GM19467 (cell line): ENCODE data around the gene ARHGAP1.

Experiments used
- ATAC-seq: cut with Tn5 transposase; IDR thresholded peaks from one replicate; pipeline ENCODE4 v1.9.1; 2021; ENCODE audit warnings: mild to moderate bottlenecking, moderate library complexity; ENCODE audit not compliant: unreplicated experiment

The ARHGAP1 gene

DNA sequence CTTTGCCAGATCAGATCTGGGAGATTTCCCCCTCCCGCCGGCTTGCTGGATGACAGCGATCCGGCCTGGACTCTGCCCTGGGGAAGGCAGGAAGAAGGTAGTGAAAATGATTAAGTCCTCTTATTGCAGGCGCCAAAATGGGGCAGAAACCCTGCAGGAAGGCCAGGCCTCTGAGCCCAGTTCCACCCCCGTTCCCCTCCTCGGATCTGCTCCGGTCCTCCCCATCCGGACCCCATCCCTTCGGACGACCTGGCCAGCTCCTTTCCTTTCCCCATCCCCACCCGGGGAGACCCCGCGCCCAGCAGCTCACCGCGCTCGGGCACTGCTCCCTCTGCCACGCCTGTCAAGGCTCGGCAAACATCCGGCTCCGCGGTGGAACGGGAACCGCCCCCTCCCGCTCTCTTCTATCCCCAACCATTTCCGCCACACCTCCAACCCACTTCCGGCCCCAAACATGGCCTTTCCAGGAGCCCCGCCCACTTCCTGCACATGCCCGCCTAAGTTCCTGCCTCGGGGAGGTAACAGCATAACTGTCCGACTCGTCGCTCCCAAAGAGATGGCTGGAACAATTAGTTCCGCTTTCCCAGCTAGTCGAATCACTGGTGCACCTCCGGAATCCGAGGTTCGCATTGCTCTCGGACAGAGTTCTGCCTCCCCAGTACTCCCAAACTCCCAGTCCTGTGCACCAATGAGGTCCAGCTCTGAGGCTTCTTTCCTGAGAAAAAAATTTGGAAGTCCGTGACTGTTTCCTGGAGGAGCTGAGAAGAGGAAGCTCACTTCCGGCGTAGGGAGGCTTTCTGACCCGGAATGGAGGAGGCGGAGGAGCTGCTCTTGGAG lies at the start of gene ARHGAP1, which contains the start of gene ZNF408:
ARHGAP1 (minus strand) TSS at position 379 of the 837 bp plus-strand sequence. CDS start 4,512 bp downstream, outside the sequence.
ZNF408 (plus strand) TSS at position 791 of the 837 bp plus-strand sequence; CDS start at position 808, 17 bp downstream.
- ATAC-seq, result peak; percentile 86

DNA sequence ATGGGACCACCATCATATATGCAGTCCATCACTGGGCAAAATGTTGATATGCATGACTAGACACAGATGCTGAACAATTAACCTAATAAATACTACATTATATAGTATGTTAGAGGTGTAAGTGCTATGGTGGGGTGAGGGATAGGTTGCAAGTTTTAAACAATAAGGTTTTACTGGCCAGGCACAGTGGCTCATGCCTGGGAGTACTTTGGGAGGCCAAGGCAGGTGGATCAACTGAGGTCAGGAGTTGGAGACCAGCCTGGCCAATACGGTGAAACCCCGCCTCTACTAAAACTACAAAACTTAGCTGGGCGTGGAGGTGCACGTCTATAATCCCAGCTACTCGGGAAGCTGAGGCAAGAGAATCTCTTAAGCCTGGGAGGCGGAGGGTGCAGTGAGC lies 46.7 kb upstream of the ARHGAP1 start:
- ATAC-seq, result no peak

DNA sequence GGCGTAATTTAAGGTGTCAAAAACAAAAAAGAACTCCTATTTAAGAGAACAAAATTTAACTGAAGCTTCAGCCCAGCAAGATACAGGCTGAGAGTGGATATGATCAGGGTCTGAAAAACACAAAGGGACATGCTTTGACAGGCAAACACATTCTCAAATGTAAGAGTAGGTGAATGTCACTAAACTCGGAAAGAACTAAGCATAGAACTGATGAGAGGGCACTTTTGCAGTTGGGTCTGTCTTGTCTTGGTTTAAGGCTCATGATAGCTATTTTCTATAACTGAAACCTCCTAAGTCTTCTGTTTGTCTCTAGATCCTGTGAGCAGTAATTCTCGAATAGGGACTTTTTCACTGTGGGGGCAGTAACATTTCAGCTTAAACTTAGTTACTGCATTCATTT lies 45.6 kb upstream of the ARHGAP1 start:
- no peak for ATAC-seq

DNA sequence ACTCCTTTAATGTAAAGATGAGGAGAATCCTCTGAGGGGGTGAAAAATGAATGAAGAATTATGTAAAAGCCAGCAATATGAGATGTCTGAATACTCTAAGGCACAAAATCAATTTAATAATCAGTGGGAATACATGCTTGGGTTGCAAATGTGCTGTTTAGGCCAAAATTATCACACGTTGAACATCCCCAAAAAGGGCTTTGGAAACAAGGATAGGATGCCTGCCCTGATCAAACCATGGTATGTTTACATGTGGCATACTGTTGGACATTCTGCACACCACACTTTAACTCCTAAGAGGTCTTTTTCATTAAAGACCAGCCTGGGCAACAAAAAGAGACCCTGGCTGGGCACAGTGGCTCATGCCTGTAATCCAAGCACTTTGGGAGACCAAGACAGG lies 44.9 kb upstream of the ARHGAP1 start:
- ATAC-seq, result no peak

DNA sequence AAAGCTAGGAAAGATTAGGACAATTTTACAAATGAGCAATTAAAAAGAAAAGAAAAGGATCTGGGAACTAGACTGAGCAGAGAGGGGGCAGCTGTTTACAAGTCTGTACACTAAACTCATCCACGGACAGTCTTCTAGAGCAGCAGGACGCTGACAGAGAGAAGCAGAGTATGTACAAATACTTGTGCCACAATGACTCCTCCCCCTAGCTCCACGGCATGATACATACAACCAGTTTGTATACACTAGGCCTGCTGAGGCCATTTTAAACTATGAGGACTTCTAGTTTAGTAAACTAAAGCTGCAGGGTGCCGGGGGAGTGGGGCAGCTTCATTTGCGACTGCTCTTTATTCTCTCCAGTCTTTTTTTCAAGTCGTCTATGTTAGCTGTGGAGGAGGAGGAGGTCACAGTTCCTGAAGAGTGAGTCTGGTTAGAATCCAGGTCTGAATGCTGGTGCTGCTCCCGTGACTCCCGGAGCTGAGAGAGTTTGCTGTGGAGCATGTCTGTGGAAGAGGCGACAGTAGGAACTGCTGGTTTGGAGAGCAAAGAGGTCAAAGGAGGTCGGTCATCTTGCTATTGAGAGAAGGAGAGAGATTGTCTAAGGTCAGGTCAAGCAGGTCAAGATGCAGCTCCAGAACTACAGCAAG lies 43.4 kb upstream of the ARHGAP1 start:
- ATAC-seq, result no peak

DNA sequence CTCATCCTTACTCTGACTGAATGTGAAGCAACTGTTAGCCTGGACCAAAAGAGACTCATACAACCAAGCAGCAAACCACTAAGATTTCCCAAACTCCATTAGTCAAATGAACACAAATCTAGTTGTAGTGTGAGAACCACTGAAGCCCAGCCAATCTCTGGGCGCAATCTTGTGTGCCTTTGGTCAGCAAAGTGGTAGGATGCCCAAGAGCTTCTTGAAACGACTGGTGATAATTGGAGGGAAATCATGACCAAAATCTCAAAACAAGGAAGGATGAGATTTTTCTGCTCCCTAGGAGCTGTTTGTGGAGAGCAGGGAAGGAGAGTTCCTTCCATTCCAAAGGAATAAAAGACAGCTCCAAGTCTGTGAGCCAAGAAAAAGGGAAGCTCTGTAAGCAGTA lies 42.6 kb upstream of the ARHGAP1 start:
- no peak for ATAC-seq

DNA sequence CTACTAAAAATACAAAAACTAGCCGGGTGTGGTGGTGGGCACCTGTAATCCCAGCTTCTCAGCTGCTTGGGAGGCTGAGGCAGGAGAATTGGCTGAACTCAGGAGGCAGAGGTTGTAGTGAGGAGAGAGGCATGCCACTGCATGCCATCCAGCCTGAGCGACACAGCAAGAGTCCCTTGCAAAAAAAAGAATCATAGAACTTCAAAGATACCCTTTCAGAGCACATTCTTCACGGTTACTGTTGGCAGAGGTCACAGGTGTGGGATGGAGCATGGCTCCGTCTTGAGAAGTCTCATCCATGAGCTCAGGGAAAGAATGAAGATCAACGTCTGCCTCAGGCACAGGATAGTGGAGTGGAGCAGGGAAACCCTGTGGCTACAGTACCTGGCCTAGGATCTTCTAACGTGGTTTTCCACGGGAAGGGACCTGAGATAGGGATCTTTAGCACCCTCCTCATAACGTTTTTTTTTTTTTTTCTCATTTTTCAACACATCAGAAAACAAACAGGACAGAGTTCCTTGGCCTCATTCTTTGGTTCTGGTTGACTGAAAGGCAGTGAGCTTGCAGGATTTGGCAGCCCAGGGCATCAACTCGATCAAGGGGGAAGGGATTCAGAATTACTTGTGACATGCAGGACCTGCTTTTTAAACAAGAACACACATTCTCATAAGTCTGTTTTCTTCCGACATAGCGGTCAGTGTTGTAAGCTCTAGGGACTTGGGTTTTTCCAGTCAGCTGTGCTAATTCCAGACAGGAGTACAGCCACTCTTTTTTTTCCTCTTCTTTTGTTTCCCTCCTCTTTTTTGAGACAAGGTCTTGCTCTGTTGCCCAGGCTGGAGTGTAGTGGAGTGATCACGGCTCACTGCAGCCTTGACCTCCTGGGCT lies 41.4 kb upstream of the ARHGAP1 start:
- ATAC-seq, result no peak

DNA sequence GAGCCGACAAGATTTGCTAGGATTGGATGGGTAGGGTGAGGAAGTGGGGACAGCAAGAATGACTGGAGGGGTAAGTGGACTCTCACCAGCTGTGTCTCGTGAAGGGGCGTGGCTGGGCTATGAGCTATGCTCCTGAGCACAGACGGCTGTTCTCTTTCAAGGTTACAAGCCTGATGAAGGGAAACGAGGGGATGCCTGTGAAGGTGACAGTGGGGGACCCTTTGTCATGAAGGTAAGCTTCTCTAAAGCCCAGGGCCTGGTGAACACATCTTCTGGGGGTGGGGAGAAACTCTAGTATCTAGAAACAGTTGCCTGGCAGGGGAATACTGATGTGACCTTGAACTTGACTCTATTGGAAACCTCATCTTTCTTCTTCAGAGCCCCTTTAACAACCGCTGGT lies 38.5 kb upstream of the ARHGAP1 start:
- ATAC-seq, result no peak

DNA sequence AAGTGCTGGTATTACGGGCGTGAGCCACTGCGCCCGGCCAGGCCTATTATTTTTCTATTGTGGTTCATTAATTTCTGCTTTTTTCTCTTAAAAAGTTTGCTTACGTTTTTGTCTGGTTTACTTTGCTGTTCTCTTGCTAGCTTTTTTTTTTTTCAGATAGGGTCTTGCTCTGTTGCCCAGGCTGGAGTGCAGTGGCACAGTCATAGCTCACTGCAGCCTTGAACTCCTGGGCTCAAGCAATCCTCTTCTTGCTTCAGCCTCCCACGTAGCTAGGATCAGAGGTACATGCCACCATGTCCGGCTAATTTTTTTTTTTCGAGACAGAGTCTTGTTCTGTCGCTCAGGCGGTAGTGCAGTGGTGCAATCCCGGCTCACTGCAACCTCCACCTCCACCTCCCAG lies 37.3 kb upstream of the ARHGAP1 start:
- ATAC-seq, result no peak

DNA sequence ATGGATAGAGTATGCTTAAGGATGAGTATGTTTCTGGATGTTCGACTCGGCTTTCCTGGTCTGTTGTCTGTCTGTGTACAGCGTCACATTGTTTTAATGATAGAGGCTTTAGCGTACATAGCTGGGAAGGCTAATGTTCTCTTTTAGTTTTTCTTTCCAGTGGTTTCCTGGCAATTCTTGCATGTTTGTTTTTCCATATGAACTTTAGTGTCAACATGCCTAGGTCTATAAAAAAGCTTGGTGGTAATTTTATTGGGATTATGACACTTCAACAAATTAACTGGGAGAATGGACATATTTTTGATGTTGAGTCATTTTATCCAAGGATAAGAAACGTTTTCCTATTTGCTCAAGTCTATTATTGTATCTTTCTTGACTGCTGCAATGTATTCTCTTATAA lies 36.2 kb upstream of the ARHGAP1 start:
- ATAC-seq, result no peak

DNA sequence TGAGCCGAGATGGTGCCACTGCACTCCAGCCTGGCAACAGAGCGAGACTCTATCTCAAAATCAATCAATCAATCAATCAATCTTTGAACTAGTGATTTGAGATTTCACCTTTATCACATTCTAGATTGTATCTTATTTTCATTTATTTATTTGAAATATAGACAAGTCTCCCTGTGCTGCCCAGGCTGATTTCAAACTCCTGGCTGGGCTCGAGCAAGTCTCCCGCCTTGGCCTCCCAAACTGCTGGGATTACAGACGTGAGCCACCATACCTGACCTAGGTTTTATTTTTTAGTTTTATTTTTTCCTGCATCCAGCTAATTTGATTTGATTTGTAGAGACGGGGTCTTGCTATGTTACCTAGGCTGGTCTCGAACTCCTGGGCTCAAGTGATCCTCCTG lies 35.7 kb upstream of the ARHGAP1 start:
- ATAC-seq, result no peak

DNA sequence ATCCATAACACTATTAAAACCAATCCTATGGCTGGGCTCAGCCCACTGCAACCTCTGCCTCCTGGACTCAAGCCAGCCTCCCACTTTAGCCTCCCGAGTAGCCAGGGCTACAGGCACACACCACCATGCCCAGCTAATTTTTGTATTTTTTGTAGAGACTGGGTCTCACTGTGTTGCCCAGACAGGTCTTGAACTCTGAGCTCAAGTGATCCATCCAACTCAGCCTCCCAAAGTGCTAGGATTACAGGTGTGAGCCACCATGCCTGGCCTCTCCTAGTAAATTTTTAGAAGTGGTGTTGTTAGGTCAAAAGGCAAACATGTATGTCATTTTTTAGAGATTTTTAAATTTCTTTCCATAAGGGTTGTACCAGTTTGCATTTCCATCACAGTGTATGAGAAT lies 32.8 kb upstream of the ARHGAP1 start:
- no peak for ATAC-seq

DNA sequence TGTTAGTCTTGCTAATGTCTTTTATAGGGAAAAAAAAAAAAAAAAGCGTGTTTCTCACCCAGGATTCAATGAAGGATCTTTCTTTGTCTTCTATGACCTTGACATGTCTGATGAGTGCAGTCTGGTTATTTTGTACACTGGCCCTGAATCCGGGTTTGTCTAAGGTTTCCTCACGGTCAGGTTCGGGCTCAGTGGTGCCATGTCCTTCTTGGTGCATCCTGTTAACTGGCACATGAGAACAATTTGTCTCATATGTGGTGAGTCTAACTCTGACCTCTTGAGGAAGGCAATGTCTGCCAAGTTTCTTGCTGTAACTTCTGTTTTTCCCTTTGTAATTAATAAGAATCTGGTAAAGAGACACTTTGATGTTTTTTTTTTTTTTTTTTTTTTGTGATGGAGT lies 31.1 kb upstream of the ARHGAP1 start:
- no peak for ATAC-seq

DNA sequence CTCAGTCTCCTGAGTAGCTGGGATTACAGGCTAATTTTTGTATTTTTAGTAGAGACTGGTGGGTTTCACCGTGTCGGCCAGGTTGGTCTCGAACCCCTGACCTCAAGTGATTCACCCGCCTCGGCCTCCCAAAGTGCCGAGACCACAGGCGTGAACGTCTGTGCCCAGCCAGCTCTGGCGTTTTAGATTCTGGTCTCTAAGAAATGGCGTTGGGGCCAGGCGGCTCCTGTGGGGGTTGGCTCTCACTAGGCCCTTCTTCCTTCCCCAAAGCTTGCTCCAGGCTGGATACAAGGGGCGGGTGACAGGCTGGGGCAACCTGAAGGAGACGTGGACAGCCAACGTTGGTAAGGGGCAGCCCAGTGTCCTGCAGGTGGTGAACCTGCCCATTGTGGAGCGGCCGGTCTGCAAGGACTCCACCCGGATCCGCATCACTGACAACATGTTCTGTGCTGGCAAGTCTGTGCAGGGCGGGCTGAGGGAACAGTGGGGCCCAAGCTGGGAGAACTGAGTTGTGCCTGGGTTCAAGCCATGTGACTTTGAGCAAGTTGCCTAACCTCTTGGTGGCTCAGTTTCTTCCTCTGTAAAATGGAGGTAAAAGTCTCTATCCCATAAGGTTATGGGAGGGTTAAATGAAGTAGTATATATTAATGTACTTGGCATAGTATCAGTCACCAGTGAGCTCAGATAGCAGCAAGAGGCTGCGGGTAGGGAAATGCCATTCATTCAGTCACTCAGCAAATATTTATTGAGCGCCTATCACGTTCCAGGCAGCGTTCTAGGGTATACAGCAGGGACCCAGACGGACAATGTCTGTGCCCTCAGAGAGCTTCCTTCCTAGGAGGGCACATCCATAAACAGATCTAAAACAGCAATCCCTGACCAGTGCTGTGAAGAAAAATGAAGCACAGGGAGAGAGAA lies 28.9 kb upstream of the ARHGAP1 start:
- ATAC-seq, result no peak

DNA sequence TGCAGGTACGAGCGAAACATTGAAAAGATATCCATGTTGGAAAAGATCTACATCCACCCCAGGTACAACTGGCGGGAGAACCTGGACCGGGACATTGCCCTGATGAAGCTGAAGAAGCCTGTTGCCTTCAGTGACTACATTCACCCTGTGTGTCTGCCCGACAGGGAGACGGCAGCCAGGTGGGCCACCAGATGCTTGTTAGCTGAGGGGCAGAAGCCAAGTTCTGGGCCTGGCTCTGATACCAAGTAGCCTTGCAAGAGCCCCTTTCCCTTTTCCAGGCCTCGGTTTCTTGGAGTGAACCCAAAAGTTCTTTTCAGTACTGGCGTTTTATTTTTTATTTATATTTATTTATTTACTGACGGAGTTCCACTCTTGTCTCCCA lies 28.2 kb upstream of the ARHGAP1 start:
- no peak for ATAC-seq

DNA sequence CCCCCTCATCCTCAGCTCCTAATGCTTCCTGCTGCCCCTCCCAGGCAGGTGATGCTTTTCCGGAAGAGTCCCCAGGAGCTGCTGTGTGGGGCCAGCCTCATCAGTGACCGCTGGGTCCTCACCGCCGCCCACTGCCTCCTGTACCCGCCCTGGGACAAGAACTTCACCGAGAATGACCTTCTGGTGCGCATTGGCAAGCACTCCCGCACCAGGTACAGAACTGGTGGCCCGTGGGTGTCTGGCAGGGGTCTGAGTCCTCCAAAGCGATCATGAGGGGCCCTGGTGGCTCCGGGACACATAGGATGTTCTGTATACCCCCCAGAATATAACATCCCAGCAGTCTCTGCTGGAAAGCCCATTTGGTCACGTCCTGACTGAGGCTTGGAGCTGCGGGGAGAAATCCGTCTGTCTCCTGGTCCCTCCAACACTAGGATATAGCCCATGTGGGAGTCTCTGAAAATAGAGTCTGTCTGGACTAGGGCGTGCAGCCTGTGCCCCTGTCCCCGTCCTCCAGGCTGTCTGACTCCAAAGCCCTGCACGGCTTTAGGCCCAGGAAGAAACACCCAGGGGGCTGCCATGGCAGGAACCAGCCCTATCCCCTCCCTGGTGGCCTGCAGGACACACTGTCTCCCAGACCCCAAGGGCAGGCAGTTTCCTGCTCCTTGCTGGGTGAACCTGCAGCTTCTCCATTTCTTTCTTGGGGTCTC lies 27.7 kb upstream of the ARHGAP1 start:
- no peak for ATAC-seq

DNA sequence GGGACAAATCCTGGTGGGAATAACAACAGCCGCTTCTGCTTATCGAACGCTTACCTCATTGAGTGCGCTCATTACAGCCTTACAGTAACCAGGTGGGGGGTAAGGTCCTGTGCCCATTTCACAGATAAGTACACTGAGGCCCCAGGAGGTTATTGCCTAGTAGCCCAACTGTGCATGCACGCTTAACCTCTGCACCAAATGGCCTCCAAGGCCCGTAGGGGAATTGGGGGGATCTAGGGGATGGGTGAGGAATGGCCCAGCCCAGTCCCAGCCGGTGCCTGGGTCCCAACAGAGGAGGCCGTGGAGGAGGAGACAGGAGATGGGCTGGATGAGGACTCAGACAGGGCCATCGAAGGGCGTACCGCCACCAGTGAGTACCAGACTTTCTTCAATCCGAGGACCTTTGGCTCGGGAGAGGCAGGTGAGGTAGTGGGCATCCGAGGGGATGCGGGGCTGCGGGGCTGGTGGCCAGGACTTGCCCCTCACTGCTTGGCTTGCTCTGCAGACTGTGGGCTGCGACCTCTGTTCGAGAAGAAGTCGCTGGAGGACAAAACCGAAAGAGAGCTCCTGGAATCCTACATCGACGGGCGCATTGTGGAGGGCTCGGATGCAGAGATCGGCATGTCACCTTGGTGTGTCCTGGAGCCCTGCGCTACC lies 25.9 kb upstream of the ARHGAP1 start:
- no peak for ATAC-seq

DNA sequence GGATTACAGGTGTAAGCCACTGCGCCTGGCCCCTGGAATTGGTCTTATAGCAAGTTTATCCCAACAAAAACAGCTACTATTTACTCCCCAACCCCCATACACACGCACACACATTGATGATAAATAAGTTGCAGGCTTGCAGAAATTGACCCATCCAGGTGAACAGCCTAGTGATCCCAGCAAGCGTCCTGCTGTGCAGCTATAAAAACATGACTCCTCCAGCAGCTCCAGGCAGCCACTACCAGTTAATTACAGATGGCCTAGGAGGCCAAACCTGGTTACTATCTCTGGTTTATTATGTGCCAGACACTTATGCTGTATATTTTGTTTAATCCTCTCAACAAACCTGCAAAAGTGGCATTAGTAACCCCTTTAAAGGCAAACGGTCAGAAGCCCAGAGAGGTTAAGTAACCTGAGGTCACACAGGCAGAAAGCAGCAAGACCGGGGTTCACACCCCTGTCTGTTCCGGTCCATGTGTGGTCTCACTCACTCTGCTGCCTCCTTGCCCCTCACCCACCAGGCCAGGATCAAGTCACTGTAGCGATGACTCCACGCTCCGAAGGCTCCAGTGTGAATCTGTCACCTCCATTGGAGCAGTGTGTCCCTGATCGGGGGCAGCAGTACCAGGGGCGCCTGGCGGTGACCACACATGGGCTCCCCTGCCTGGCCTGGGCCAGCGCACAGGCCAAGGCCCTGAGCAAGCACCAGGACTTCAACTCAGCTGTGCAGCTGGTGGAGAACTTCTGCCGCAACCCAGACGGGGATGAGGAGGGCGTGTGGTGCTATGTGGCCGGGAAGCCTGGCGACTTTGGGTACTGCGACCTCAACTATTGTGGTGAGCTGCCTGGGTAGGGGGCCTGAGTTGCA lies 25.2 kb upstream of the ARHGAP1 start:
- ATAC-seq, result no peak
